IMR-90 (cell line): ENCODE measurements around the gene RET. TPM values are rescaled to one million over a fixed set of nuclear protein-coding genes. Genes with fewer than 3 reads are reported as not detected.

ENCODE experiments used
- BHLHE40 ChIP-seq: fragments of 150-350 bp; IDR thresholded peaks from 2 replicates; pipeline ENCODE4 v1.6.1; 2016; ENCODE audit warnings: mild to moderate bottlenecking, low read depth, low read length
- ELK1 ChIP-seq: fragments of 150-350 bp; IDR thresholded peaks from 2 replicates; pipeline ENCODE4 v1.6.1; 2016; ENCODE audit warnings: low read depth, mild to moderate bottlenecking, low read length, moderate library complexity, borderline replicate concordance
- FOS ChIP-seq: fragments of 150-350 bp; IDR thresholded peaks from 2 replicates; pipeline ENCODE4 v1.6.1; 2016; ENCODE audit warnings: low read depth, low read length
- MAZ ChIP-seq: IDR thresholded peaks from 2 replicates; pipeline ENCODE4 v1.6.1; 2012; ENCODE audit warnings: low read depth, mild to moderate bottlenecking, low read length, improper control_type of control experiment, moderate library complexity, borderline replicate concordance
- SMC3 ChIP-seq: fragments of 150-350 bp; IDR thresholded peaks from 2 replicates; pipeline ENCODE4 v1.6.1; 2016; ENCODE audit warnings: low read depth, mild to moderate bottlenecking, antibody characterized with exemption, low read length, moderate library complexity
- polyA plus RNA-seq, 3 experiments: library from polyadenylated mRNA; depleted of rRNA; stranded (reverse); fragments of >200 nt; gene quantifications; 2 replicates each; pipeline ENCODE4 v1.2.3, GENCODE V29; 2012; ENCODE audit warnings: low replicate concordance in 1 of 3
- total RNA-seq: library from RNA; depleted of rRNA; stranded (reverse); fragments of >200 nt; gene quantifications from 2 replicates; pipeline ENCODE4 v1.2.3, GENCODE V29; 2012

Gene RET
- total and polyA plus RNA-seq, 2 of the 4 experiments (the other 2 are of a cell fraction), result 0.10 to 0.18 TPM

- TF ChIP-seq ELK1 (no peak), SMC3 (no peak), BHLHE40 (no peak), FOS (no peak), MAZ (no peak)
Observed at GRCh38 chr10:43071865-43072650, 4.8 kb upstream of the RET start (continued).
